ENCODE data around the gene IST1.
"Not testable (repeated sequence)": the region's sequence is repeated elsewhere in the genome, so short reads cannot be mapped to it uniquely, and the experiment has no call there.

IST1 gene

GRCh38 chr16:71902656-71903365, 7.5 kb downstream of the IST1 start:
- no peak overlapping the region for H3K4me3 ChIP-seq (ENCODE audit: low read length)
- DNase-seq (ENCODE audit: low read depth) = no peak

GRCh38 chr16:71903608-71904007, 8.3 kb downstream of the IST1 start:
- DNase-seq (ENCODE audit: low read depth) = no peak
- no peak for TF ChIP-seq CTCF (IDR thresholded peaks at IDR 0.05; ENCODE audit: insufficient read depth, low read depth, low read length, missing control alignments)

More at GRCh38 chr16:71902656-71903365, 7.5 kb downstream of the IST1 start:
- TF ChIP-seq CTCF (IDR thresholded peaks at IDR 0.05; ENCODE audit: insufficient read depth, low read depth, low read length, missing control alignments) = no peak

GRCh38 chr16:71904239-71904638, 8.9 kb downstream of the IST1 start:
- H3K4me3 ChIP-seq (ENCODE audit: low read length) = no peak overlapping the region
- DNase-seq (ENCODE audit: low read depth) = no peak

More at GRCh38 chr16:71903608-71904007, 8.3 kb downstream of the IST1 start:
- H3K4me3 ChIP-seq (ENCODE audit: low read length) = no peak overlapping the region

GRCh38 chr16:71905765-71906164, 10.4 kb downstream of the IST1 start:
- H3K4me3 ChIP-seq (ENCODE audit: low read length); DNase-seq (ENCODE audit: low read depth): not testable (repeated sequence)

More at GRCh38 chr16:71904239-71904638, 8.9 kb downstream of the IST1 start:
- no peak for TF ChIP-seq CTCF (IDR thresholded peaks at IDR 0.05; ENCODE audit: insufficient read depth, low read depth, low read length, missing control alignments)

- no peak overlapping the region for H3K4me3 ChIP-seq (ENCODE audit: low read length)
- no peak for DNase-seq (ENCODE audit: low read depth)
- TF ChIP-seq CTCF (IDR thresholded peaks at IDR 0.05; ENCODE audit: insufficient read depth, low read depth, low read length, missing control alignments) = no peak
These were observed 15.8 kb downstream of the IST1 start for GRCh38 chr16:71911121-71911520.

GRCh38 chr16:71912534-71913275, 17.4 kb downstream of the IST1 start:
- no peak for DNase-seq (ENCODE audit: low read depth)
- no peak for TF ChIP-seq CTCF (IDR thresholded peaks at IDR 0.05; ENCODE audit: insufficient read depth, low read depth, low read length, missing control alignments)
- no peak overlapping the region for H3K4me3 ChIP-seq (ENCODE audit: low read length)

- no peak overlapping the region for H3K4me3 ChIP-seq (ENCODE audit: low read length)
- no peak for DNase-seq (ENCODE audit: low read depth)
- no peak for TF ChIP-seq CTCF (IDR thresholded peaks at IDR 0.05; ENCODE audit: insufficient read depth, low read depth, low read length, missing control alignments)
These were observed 19.5 kb downstream of the IST1 start for GRCh38 chr16:71914802-71915201.

Data from epithelial cell of esophagus (primary cell).